A549 (cell line): ENCODE measurements around the gene NOS1AP. TPM values are rescaled to one million over a fixed set of nuclear protein-coding genes. Genes with fewer than 3 reads are reported as not detected.
"Not testable (repeated sequence)": the region's sequence is repeated elsewhere in the genome, so short reads cannot be mapped to it uniquely, and the experiment has no call there.

Experiments
- ATAC-seq, 2 experiments: fragments of 200-7000 bp in 1 of 2; fragments of >200 bp in 1 of 2; cut with Nextera tagmentation in 1 of 2; cut with Tn5 transposase in 1 of 2; 3 replicates each; pipeline versions ENCODE4 v1.8.0 to v1.9.1; 2018 to 2020; ENCODE audit warnings: mild to moderate bottlenecking in 1 of 2, moderate library complexity in 1 of 2
- CTCF ChIA-PET: fragments of 300-600 bp; sonication (Branson Sonifier 250); formaldehyde crosslinking; extraction: SDS; loops from one replicate; lab custom pipeline; 2021; ENCODE audit warnings: antibody characterized with exemption, inconsistent platforms; lab: Yijun Ruan, JAX
- POLR2A ChIA-PET: fragments of 350-600 bp; formaldehyde crosslinking; extraction: SDS; loops from one replicate; lab custom pipeline; 2021; ENCODE audit warnings: antibody characterized with exemption, inconsistent platforms; lab: Yijun Ruan, JAX
- DNase-seq, 2 experiments: peaks; one replicate each; pipeline versions ENCODE4 v3.0.0 to v3.0.0-alpha.2; 2011 to 2016; ENCODE audit warnings: low read depth in 1 of 2, low spot score in 1 of 2
- FAIRE-seq: peaks from 2 replicates; lab custom pipeline; 2011; peaks lifted over from hg19 to GRCh38; lab: Jason Lieb, UNC
- H3K27ac ChIP-seq, 2 experiments: fragments of >200 bp; sonication (Bioruptor Twin); formaldehyde crosslinking; 3 replicates each; pipeline ENCODE4 v1.5.1; 2016 to 2017
- H3K4me1 ChIP-seq: fragments of >200 bp; sonication (Bioruptor Twin); formaldehyde crosslinking; 3 replicates; pipeline ENCODE4 v1.6.1; 2016
- H3K4me2 ChIP-seq: fragments of >200 bp; sonication (Bioruptor Twin); formaldehyde crosslinking; 3 replicates; pipeline ENCODE4 v1.6.1; 2016
- H3K4me3 ChIP-seq: fragments of >200 bp; sonication (Bioruptor Twin); formaldehyde crosslinking; 3 replicates; pipeline ENCODE4 v1.5.1; 2016
- H3K9me3 ChIP-seq: fragments of >200 bp; sonication (Bioruptor Twin); formaldehyde crosslinking; 3 replicates; pipeline ENCODE4 v1.6.1; 2016
- CBX2 ChIP-seq: fragments of 200-600 bp; sonication (generic); IDR thresholded peaks from 2 replicates; pipeline ENCODE4 v1.6.1; 2016; ENCODE audit warnings: low read depth, mild to moderate bottlenecking, borderline replicate concordance
- EHF ChIP-seq: fragments of 250-450 bp; sonication (Bioruptor Pico); IDR thresholded peaks from 2 replicates; pipeline ENCODE4 v1.5.0; 2020; ENCODE audit warnings: mild to moderate bottlenecking
- EHMT2 ChIP-seq: fragments of 200-600 bp; sonication (generic); IDR thresholded peaks from 2 replicates; pipeline ENCODE4 v1.6.1; 2016; ENCODE audit warnings: antibody characterized with exemption, low read depth, mild to moderate bottlenecking, moderate library complexity
- EP300 ChIP-seq, 2 experiments: fragments of >200 bp; sonication (Bioruptor Twin); formaldehyde crosslinking; IDR thresholded peaks; 2 replicates in 1 of 2; 3 replicates in 1 of 2; pipeline ENCODE4 v1.6.1; 2016 to 2017
- HDAC2 ChIP-seq: fragments of 200-600 bp; sonication (generic); IDR thresholded peaks from 2 replicates; pipeline ENCODE4 v1.6.1; 2016
- MYC ChIP-seq: IDR thresholded peaks from 2 replicates; pipeline ENCODE4 v1.6.1; 2012; ENCODE audit warnings: mild to moderate bottlenecking, inconsistent platforms, low read length, improper control_type of control experiment, borderline replicate concordance
- NPAS2 ChIP-seq: fragments of 250-450 bp; sonication (Bioruptor Pico); IDR thresholded peaks from 2 replicates; pipeline ENCODE4 v1.8.0; 2022; ENCODE audit warnings: mild to moderate bottlenecking, moderate library complexity, borderline replicate concordance
- PHF8 ChIP-seq: fragments of 200-600 bp; sonication (generic); IDR thresholded peaks from 2 replicates; pipeline ENCODE4 v1.6.1; 2016; ENCODE audit warnings: low read depth, mild to moderate bottlenecking, antibody characterized with exemption, moderate library complexity, borderline replicate concordance
- RNF2 ChIP-seq: fragments of 200-600 bp; sonication (generic); IDR thresholded peaks from 2 replicates; pipeline ENCODE4 v1.6.1; 2016; ENCODE audit warnings: low read depth, mild to moderate bottlenecking, antibody characterized with exemption, moderate library complexity, borderline replicate concordance
- SMC3 ChIP-seq: fragments of >200 bp; sonication (Bioruptor Twin); formaldehyde crosslinking; IDR thresholded peaks from 3 replicates; pipeline ENCODE4 v1.6.1; 2018; ENCODE audit warnings: inconsistent platforms
- ZSCAN20 ChIP-seq: fragments of 250-450 bp; sonication (Bioruptor Pico); IDR thresholded peaks from 2 replicates; pipeline ENCODE4 v1.8.0; 2022; ENCODE audit warnings: mild to moderate bottlenecking, moderate library complexity
- WGBS: methylation state at CpG from one replicate; pipeline ENCODE4 v1.1.6; 2017; ENCODE audit errors: missing lambda C conversion rate; 5-methylcytosine and 5-hydroxymethylcytosine counted together
- polyA plus RNA-seq, 4 experiments: library from polyadenylated mRNA; depleted of rRNA in 3 of 4; stranded (reverse); fragments of >200 nt; fragmentation: RNase III in 1 of 4; extraction: RNeasy Plus Mini Kit Qiagen cat#74134 plus additional on column Dnase treatment in 1 of 4; gene quantifications; 2 replicates in 3 of 4; 3 replicates in 1 of 4; pipeline ENCODE4 v1.2.3, GENCODE V29; 2011 to 2017
- TF ChIP-seq, protein P1 (sequence below): fragments of 450-650 bp; IDR thresholded peaks from 2 replicates; pipeline ENCODE4 v1.6.1; 2014; ENCODE audit warnings: antibody characterized with exemption
- TF ChIP-seq, protein P2 (sequence below): fragments of 250-450 bp; sonication (Bioruptor Pico); IDR thresholded peaks from 2 replicates; pipeline ENCODE4 v1.5.0; 2020; ENCODE audit warnings: low read depth, mild to moderate bottlenecking, moderate library complexity
- TF ChIP-seq, protein P3 (sequence below): IDR thresholded peaks from 2 replicates; pipeline ENCODE4 v1.6.1; 2012
- TF ChIP-seq, protein P4 (sequence below): IDR thresholded peaks from 2 replicates; pipeline ENCODE4 v1.6.1; 2012; ENCODE audit warnings: low read depth, borderline replicate concordance

Gene NOS1AP
- polyA plus RNA-seq, 2 of the 4 experiments (the other 2 are of a cell fraction): 0.17 to 0.25 TPM

DNA sequence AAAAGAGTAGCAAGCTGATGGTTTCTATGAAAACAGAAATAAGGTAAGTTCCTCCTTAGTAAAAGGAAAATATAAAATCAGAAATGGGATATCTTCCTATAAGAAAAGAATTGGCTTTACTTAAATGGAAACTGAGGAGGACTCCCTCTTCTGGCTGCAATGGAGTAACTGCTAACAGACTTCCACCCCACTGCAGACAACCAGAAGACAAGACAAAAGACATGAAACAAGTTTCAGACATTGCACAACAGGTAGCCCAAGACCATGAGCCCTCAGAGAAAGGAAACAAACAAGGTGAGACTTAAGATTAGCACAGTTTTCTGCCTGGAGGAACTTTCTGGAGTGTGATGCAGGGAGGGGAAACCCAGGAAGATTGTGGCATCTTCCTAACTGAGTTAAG, 28.8 kb upstream of the NOS1AP start (continued):
- TF ChIP-seq, protein P1, sequence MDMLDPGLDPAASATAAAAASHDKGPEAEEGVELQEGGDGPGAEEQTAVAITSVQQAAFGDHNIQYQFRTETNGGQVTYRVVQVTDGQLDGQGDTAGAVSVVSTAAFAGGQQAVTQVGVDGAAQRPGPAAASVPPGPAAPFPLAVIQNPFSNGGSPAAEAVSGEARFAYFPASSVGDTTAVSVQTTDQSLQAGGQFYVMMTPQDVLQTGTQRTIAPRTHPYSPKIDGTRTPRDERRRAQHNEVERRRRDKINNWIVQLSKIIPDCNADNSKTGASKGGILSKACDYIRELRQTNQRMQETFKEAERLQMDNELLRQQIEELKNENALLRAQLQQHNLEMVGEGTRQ: no peak
- TF ChIP-seq, protein P2, sequence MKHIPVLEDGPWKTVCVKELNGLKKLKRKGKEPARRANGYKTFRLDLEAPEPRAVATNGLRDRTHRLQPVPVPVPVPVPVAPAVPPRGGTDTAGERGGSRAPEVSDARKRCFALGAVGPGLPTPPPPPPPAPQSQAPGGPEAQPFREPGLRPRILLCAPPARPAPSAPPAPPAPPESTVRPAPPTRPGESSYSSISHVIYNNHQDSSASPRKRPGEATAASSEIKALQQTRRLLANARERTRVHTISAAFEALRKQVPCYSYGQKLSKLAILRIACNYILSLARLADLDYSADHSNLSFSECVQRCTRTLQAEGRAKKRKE (CRISPR knock-in tag): no peak

DNA sequence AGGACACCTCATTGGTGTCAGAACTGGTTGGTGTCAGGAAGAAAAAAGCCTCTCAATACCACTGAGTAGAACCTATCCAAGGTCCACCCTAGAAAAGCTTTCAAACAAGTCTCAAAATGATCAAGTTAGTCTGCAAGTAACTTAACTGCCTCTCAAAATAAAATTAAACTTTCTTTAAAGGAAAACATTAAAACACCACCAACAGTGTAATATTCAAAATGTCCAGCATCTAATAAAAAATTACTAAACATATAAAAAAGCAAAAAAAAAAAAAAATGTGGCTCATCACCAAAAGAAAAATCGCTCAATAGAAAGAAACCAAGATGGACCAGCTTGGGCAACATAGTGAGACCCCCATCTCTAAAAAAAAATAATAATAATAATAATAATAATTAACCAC, 27.1 kb upstream of the NOS1AP start:
- DNase-seq: no peak
- TF ChIP-seq, protein P3, sequence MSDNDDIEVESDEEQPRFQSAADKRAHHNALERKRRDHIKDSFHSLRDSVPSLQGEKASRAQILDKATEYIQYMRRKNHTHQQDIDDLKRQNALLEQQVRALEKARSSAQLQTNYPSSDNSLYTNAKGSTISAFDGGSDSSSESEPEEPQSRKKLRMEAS: no peak
- TF ChIP-seq NPAS2 (no peak), CBX2 (no peak), SMC3 (no peak), EHMT2 (no peak), ZSCAN20 (CRISPR knock-in tag) (no peak), RNF2 (no peak), HDAC2 (no peak), EHF (CRISPR knock-in tag) (no peak), PHF8 (no peak), EP300 (IDR thresholded peaks at IDR 0.05) (no peak), MYC (no peak)
- TF ChIP-seq, protein P1: no peak
- TF ChIP-seq, all 56 proteins: peak for 0
- WGBS: 17% methylated on average over 1 of the region's 1 CpG
- no peak overlapping the region for H3K4me2 ChIP-seq
- ChIA-PET CTCF (interaction anchor here (0.6 to 3.0 kb wide), 5 partner anchors 14 to 302 kb away, joined by 3 to 21 read pairs (median 4); no protein-coding TSS in a partner anchor), POLR2A (no interaction called here)
- ATAC-seq (no peak), FAIRE-seq (no peak)
- H3K9me3 ChIP-seq: no peaks in the 10 kb centered on the region
- H3K4me3 ChIP-seq: no peak overlapping the region
- H3K27ac ChIP-seq: no peak overlapping the region
- H3K4me1 ChIP-seq: no peaks in the 10 kb centered on the region

DNA sequence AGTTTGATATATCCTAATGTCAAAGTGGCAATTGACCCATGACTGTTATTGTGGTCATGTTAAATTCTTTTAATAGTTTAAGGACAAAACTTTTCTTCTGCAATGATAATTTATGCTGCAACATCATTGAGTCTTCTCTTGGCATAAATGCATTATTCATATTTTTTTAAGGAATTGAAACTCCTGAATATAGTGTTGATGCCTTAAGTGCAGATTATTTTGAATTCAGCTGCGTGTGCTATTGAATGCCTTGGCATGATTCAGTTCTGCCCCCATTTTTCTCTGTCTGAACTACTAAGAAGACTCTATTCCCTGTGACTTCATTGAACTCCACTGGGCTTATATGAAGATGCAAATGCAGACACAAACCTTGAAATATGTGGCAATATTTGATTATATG, 22.6 kb upstream of the NOS1AP start:
- ChIA-PET POLR2A (no interaction called here), CTCF (interaction anchor here (1.1 to 1.5 kb wide), 2 partner anchors 10 to 254 kb away, joined by 4 to 6 read pairs; no protein-coding TSS in a partner anchor)
- WGBS: 10% methylated on average over 1 of the region's 1 CpG
- Histone ChIP-seq H3K4me2 (no peak overlapping the region), H3K4me3 (no peak overlapping the region), H3K9me3 (no peaks in the 10 kb centered on the region)
- ATAC-seq: no peak
- DNase-seq: no peak
- FAIRE-seq: no peak
- TF ChIP-seq, protein P4, sequence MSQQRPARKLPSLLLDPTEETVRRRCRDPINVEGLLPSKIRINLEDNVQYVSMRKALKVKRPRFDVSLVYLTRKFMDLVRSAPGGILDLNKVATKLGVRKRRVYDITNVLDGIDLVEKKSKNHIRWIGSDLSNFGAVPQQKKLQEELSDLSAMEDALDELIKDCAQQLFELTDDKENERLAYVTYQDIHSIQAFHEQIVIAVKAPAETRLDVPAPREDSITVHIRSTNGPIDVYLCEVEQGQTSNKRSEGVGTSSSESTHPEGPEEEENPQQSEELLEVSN: no peak
- TF ChIP-seq, all 56 proteins: peak for 0
- H3K4me1 ChIP-seq: no peaks in the 10 kb centered on the region
- H3K27ac ChIP-seq: no peak overlapping the region

DNA sequence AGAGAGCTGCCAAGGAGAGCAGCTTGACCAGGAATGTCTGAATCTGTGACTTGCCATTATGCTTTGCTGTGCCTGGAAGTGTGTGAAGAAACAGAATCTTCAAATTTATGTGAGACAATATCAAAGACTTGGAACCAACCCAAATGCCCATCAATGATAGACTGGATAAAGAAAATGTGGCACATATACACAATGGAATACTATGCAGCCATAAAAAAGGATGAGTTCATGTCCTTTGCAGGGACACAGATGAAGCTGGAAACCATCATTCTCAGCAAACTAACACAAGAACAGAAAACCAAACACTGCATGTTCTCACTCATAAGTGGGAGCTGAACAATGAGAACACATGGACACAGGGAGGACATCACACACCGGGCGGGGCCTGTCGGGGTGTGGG, 15.5 kb upstream of the NOS1AP start:
- H3K4me1 ChIP-seq: peaks cover 13% of the 10 kb centered on the region
- H3K4me2 ChIP-seq, POLR2A ChIA-PET, DNase-seq, ATAC-seq, H3K9me3 ChIP-seq, H3K27ac ChIP-seq, H3K4me3 ChIP-seq, FAIRE-seq: not testable (repeated sequence)
- CTCF ChIA-PET: interaction anchor here (0.8 to 3.1 kb wide), 4 partner anchors 17 to 746 kb away, joined by 3 to 13 read pairs (median 9); no protein-coding TSS in a partner anchor
- 67% methylated on average over 1 of the region's 3 CpGs for WGBS
